ENCODE data around the gene BBX.
A peak's percentile ranks its signal among the peaks of the same experiment; 100 is the strongest.

BBX gene

DNA sequence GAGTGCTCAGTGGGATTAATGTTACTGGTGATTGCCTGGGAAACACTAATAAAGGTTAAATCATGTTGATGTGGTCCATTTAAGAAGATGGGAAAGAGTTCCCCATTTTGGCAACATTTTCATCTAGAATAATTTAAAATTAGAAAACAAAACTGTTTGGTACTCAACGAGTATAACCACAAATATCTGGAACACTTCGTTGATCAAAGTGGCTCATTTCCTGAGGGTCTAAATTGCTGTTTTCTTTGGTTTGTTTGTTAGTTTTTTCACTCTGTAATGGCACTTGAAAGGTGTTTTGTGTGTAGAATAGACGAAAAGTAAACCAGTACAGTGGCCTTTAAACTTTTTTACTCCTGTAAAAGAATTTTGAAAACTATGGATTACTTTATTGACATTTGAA is 73.9 kb downstream of the BBX start:
- DNase-seq (ENCODE audit: low read depth, low spot score): no peak
- TF ChIP-seq EZH2 (IDR thresholded peaks at IDR 0.05): no peak
- no peak for TF ChIP-seq POLR2AphosphoS5 (IDR thresholded peaks at IDR 0.05; ENCODE audit: borderline replicate concordance, low read depth, low read length)
- no peak for TF ChIP-seq FOXP2 (optimal IDR thresholded peaks at IDR 0.05; ENCODE audit: control extremely low read depth, extremely low read length, insufficient read depth)

GRCh38 chr3:107598926-107599771 is 76.4 kb downstream of the BBX start:
- peak overlapping the region; percentile 63 for H3K4me3 ChIP-seq

More for the DNA sequence above, 73.9 kb downstream of the BBX start:
- Histone ChIP-seq H3K9ac (ENCODE audit: insufficient read length) (no peak overlapping the region), H3K36me3 (ENCODE audit: insufficient read depth, low read length) (0 out of 2 replicates have a peak, but pooled peaks cover 6% of the 10 kb centered on the region), H3K4me3 (no peak overlapping the region), H3K27ac (no peak overlapping the region), H3K9me3 (ENCODE audit: low read depth, low read length) (no peaks in the 10 kb centered on the region)

DNA sequence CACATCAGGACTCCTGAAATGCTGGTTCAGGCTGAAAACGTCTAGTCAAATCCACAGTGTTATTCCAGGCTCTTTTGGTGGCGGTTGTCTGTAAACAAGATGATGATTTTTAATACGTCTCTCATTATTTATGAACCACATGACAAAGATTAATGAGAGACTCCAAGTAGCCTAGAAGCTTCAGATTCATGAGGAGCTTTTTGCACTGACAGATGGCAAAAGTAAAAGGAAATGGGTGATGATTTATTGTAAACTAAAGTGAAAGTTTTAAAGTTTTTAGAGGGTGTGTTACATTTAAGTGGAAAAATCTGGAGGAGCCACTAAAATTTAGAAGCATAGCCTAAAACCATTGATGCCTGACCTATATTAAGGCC is 77.0 kb downstream of the BBX start:
- Histone ChIP-seq H3K27ac (peak overlapping the region; percentile 53), H3K9me3 (ENCODE audit: low read depth, low read length) (peaks cover 7% of the 10 kb centered on the region; the same call in 1 of the 2 replicates), H3K4me3 (peak overlapping the region; percentile 63), H3K9ac (ENCODE audit: insufficient read length) (no peak overlapping the region), H3K36me3 (ENCODE audit: insufficient read depth, low read length) (0 out of 2 replicates have a peak, but pooled peaks cover 6% of the 10 kb centered on the region)
- DNase-seq (ENCODE audit: low read depth, low spot score): no peak
- TF ChIP-seq POLR2AphosphoS5 (IDR thresholded peaks at IDR 0.05; ENCODE audit: borderline replicate concordance, low read depth, low read length): no peak

More at GRCh38 chr3:107598926-107599771, 76.4 kb downstream of the BBX start:
- H3K9me3 ChIP-seq (ENCODE audit: low read depth, low read length): peaks cover 7% of the 10 kb centered on the region; the same call in 1 of the 2 replicates
- TF ChIP-seq POLR2AphosphoS5 (IDR thresholded peaks at IDR 0.05; ENCODE audit: borderline replicate concordance, low read depth, low read length) (no peak), EZH2 (IDR thresholded peaks at IDR 0.05) (no peak), FOXP2 (optimal IDR thresholded peaks at IDR 0.05; ENCODE audit: control extremely low read depth, extremely low read length, insufficient read depth) (no peak)
- 0 out of 2 replicates have a peak, but pooled peaks cover 6% of the 10 kb centered on the region for H3K36me3 ChIP-seq (ENCODE audit: insufficient read depth, low read length)
- DNase-seq (ENCODE audit: low read depth, low spot score): no peak
- H3K27ac ChIP-seq: peak overlapping the region; percentile 53
- peak overlapping the region; percentile 32 for H3K9ac ChIP-seq (ENCODE audit: insufficient read length)

DNA sequence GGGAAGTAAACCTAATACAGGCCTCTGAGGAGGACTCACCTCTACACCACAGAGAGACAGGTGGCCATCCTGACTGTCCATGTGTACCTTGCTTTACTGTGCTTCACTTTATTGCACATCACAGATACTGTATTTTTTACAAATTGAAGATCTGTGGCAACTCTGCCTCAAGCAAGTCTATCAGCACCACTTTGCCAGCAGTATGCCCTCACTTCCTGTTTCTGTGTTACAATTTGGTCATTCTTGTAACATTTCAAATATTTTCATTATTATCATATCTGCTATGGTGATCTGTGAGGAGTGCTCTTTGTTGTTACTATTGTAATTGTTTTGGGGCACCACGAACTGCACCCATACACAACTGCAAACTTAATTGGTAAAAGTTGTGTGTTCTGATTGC is 78.0 kb downstream of the BBX start:
- TF ChIP-seq FOXP2 (optimal IDR thresholded peaks at IDR 0.05; ENCODE audit: control extremely low read depth, extremely low read length, insufficient read depth) (no peak), EZH2 (IDR thresholded peaks at IDR 0.05) (no peak), POLR2AphosphoS5 (IDR thresholded peaks at IDR 0.05; ENCODE audit: borderline replicate concordance, low read depth, low read length) (no peak)
- no peak overlapping the region for H3K4me3 ChIP-seq
- no peak for DNase-seq (ENCODE audit: low read depth, low spot score)
- H3K9me3 ChIP-seq (ENCODE audit: low read depth, low read length): peaks cover 7% of the 10 kb centered on the region; the same call in 1 of the 2 replicates
- 0 out of 2 replicates have a peak, but pooled peaks cover 6% of the 10 kb centered on the region for H3K36me3 ChIP-seq (ENCODE audit: insufficient read depth, low read length)
- no peak overlapping the region for H3K27ac ChIP-seq
- H3K9ac ChIP-seq (ENCODE audit: insufficient read length): no peak overlapping the region

DNA sequence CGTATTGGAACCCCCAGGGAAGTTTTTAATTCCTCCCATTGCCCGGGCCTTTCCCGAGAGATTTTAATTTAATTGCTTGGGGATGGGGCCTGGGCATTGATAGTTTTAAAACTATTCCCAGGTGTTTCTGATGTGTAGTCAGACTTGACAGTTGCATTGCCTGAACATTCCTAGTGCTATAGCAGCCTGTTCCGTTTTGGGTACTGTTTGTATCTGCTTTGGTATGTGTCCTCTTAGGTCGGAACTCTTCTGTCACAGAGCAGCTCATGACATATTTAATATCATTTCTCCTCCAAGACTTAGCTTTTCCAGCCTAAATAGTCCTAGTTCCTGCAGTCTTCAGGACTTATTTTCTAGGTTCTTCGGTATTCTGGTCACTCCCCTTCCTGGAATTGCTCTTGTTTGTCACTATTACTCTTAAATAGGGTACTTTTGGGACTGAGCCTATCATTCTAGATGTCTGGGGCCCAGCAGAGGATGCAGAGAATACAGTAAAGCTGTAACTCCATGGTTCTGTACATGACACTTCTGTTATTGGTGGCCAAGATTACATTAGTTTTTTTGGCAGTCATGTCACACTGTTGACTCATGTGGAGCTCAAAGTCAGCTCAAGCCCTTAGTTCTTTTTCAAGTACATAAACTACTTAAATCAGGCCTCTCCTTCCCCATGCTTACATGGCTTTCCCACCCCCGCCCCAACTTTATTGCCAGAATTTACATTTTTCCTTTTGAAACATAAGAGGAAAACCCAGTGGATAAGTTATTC is 81.5 kb downstream of the BBX start:
- no peak overlapping the region for H3K9ac ChIP-seq (ENCODE audit: insufficient read length)
- no peak for DNase-seq (ENCODE audit: low read depth, low spot score)
- no peak overlapping the region for H3K4me3 ChIP-seq
- peak overlapping the region; percentile 14; the same call in 1 of the 2 replicates for H3K27ac ChIP-seq
- 0 out of 2 replicates have a peak, but pooled peaks cover 6% of the 10 kb centered on the region for H3K36me3 ChIP-seq (ENCODE audit: insufficient read depth, low read length)
- TF ChIP-seq POLR2AphosphoS5 (IDR thresholded peaks at IDR 0.05; ENCODE audit: borderline replicate concordance, low read depth, low read length) (no peak), EZH2 (IDR thresholded peaks at IDR 0.05) (no peak), FOXP2 (optimal IDR thresholded peaks at IDR 0.05; ENCODE audit: control extremely low read depth, extremely low read length, insufficient read depth) (no peak)
- peaks cover 7% of the 10 kb centered on the region; the same call in 1 of the 2 replicates for H3K9me3 ChIP-seq (ENCODE audit: low read depth, low read length)

GRCh38 chr3:107611775-107612469 is 89.2 kb downstream of the BBX start:
- Histone ChIP-seq H3K4me3 (no peak overlapping the region), H3K9me3 (ENCODE audit: low read depth, low read length) (peaks cover 5% of the 10 kb centered on the region; the same call in 1 of the 2 replicates), H3K27ac (no peak overlapping the region), H3K36me3 (ENCODE audit: insufficient read depth, low read length) (no peaks in the 10 kb centered on the region), H3K9ac (ENCODE audit: insufficient read length) (no peak overlapping the region)
- no peak for TF ChIP-seq EZH2 (IDR thresholded peaks at IDR 0.05)
- no peak for DNase-seq (ENCODE audit: low read depth, low spot score)

- Histone ChIP-seq H3K36me3 (ENCODE audit: insufficient read depth, low read length) (no peaks in the 10 kb centered on the region), H3K9ac (ENCODE audit: insufficient read length) (no peak overlapping the region), H3K9me3 (ENCODE audit: low read depth, low read length) (peaks cover 5% of the 10 kb centered on the region; the same call in 1 of the 2 replicates), H3K4me3 (no peak overlapping the region), H3K27ac (no peak overlapping the region)
- DNase-seq (ENCODE audit: low read depth, low spot score): no peak
- TF ChIP-seq POLR2AphosphoS5 (IDR thresholded peaks at IDR 0.05; ENCODE audit: borderline replicate concordance, low read depth, low read length): no peak
- TF ChIP-seq FOXP2 (optimal IDR thresholded peaks at IDR 0.05; ENCODE audit: control extremely low read depth, extremely low read length, insufficient read depth): no peak
- no peak for TF ChIP-seq EZH2 (IDR thresholded peaks at IDR 0.05)
These were observed 89.9 kb downstream of the BBX start for GRCh38 chr3:107612664-107613084.

DNA sequence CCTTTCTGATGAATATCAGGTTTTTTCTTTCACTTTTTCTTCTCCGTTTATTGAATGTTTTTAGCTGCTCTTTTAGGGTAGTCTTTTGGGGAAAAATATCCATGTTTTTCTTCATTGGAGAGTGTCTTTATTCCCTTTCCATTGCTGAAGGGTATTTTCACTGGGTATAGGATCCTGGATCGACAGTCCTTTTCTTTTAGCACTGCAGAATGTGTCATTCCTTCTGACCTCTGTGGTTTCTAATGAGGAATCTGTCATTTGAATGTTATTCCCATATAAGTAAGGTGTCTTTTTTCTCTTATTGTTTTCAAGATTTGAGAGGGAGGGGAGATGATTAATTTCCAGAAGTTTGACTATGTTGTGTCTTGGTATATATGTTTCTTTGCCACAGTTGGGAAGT is 96.8 kb downstream of the BBX start:
- H3K36me3 ChIP-seq (ENCODE audit: insufficient read depth, low read length): no peaks in the 10 kb centered on the region
- H3K4me3 ChIP-seq: no peak overlapping the region
- H3K9ac ChIP-seq (ENCODE audit: insufficient read length): no peak overlapping the region
- no peaks in the 10 kb centered on the region for H3K9me3 ChIP-seq (ENCODE audit: low read depth, low read length)
- TF ChIP-seq POLR2AphosphoS5 (IDR thresholded peaks at IDR 0.05; ENCODE audit: borderline replicate concordance, low read depth, low read length) (no peak), FOXP2 (optimal IDR thresholded peaks at IDR 0.05; ENCODE audit: control extremely low read depth, extremely low read length, insufficient read depth) (no peak), EZH2 (IDR thresholded peaks at IDR 0.05) (no peak)
- H3K27ac ChIP-seq: no peak overlapping the region
- DNase-seq (ENCODE audit: low read depth, low spot score): no peak
